ENCODE measurements around the gene EFCAB11. TPM values are rescaled to one million over a fixed set of nuclear protein-coding genes. Genes with fewer than 3 reads are reported as not detected.

The EFCAB11 gene
- total RNA-seq, 1 experiment from 2014 or later: 15.5 TPM

GRCh38 chr14:89797148-89797547, 157.4 kb downstream of the EFCAB11 start:
- Mint-ChIP-seq H3K4me1 (peaks cover 9% of the 10 kb centered on the region), H3K27me3 (ENCODE audit: low read depth) (no peaks in the 10 kb centered on the region; the same call in 1 of the 2 replicates), H3K9me3 (no peaks in the 10 kb centered on the region), H3K27ac (no peak overlapping the region), H3K4me3 (no peak overlapping the region), H3K36me3 (no peaks in the 10 kb centered on the region)
- TF ChIP-seq PREB (CRISPR knock-in tag; IDR thresholded peaks at IDR 0.05; ENCODE audit: borderline replicate concordance) (no peak), ARID4B (CRISPR knock-in tag; IDR thresholded peaks at IDR 0.05; ENCODE audit: borderline replicate concordance) (no peak)
- no peak for ATAC-seq
- ChIA-PET POLR2A (no interaction called here), CTCF (no interaction called here)
- DNase-seq (ENCODE audit: low spot score): no peak

GRCh38 chr14:89794096-89794495, 160.4 kb downstream of the EFCAB11 start:
- H3K4me1 Mint-ChIP-seq: peaks cover 11% of the 10 kb centered on the region
- no peak for ATAC-seq
- no peaks in the 10 kb centered on the region for H3K36me3 Mint-ChIP-seq
- DNase-seq (ENCODE audit: low spot score): no peak
- no peak overlapping the region for H3K4me3 Mint-ChIP-seq
- CTCF ChIA-PET: no interaction called here
- TF ChIP-seq KAT7 (CRISPR knock-in tag; IDR thresholded peaks at IDR 0.05; ENCODE audit: borderline replicate concordance): no peak
- TF ChIP-seq CREB1 (CRISPR knock-in tag; IDR thresholded peaks at IDR 0.05): no peak
- no peak for TF ChIP-seq USF1 (CRISPR knock-in tag; IDR thresholded peaks at IDR 0.05)
- TF ChIP-seq SMAD4 (CRISPR knock-in tag; IDR thresholded peaks at IDR 0.05): no peak
- no peak for TF ChIP-seq SOX15 (CRISPR knock-in tag; IDR thresholded peaks at IDR 0.05)
- no peak for TF ChIP-seq MXD4 (CRISPR knock-in tag; IDR thresholded peaks at IDR 0.05; ENCODE audit: borderline replicate concordance)
- no peak for TF ChIP-seq OVOL2 (CRISPR knock-in tag; IDR thresholded peaks at IDR 0.05; ENCODE audit: borderline replicate concordance)
- no peak for TF ChIP-seq TEAD1 (CRISPR knock-in tag; IDR thresholded peaks at IDR 0.05)
- no peak for TF ChIP-seq CTCF (IDR thresholded peaks at IDR 0.05)
- TF ChIP-seq ETV6 (CRISPR knock-in tag; IDR thresholded peaks at IDR 0.05): no peak
- no peak for TF ChIP-seq JAZF1 (CRISPR knock-in tag; IDR thresholded peaks at IDR 0.05)
- TF ChIP-seq ATF1 (CRISPR knock-in tag; IDR thresholded peaks at IDR 0.05): no peak
- no peak for TF ChIP-seq NFYB (CRISPR knock-in tag; conservative IDR thresholded peaks at IDR 0.05; ENCODE audit: low read depth)
- TF ChIP-seq ZNF396 (CRISPR knock-in tag; IDR thresholded peaks at IDR 0.05; ENCODE audit: borderline replicate concordance): no peak
- TF ChIP-seq ZNF232 (CRISPR knock-in tag; IDR thresholded peaks at IDR 0.05): no peak
- TF ChIP-seq NR3C1 (CRISPR knock-in tag; conservative IDR thresholded peaks at IDR 0.05; ENCODE audit: low read depth): no peak
- POLR2A ChIA-PET: no interaction called here
- no peak overlapping the region for H3K27ac Mint-ChIP-seq
- H3K9me3 Mint-ChIP-seq: no peaks in the 10 kb centered on the region
- no peaks in the 10 kb centered on the region; the same call in 1 of the 2 replicates for H3K27me3 Mint-ChIP-seq (ENCODE audit: low read depth)
